ENCODE results near the gene RNU4-1. TPM values are rescaled to one million over a fixed set of nuclear protein-coding genes. Genes with fewer than 3 reads are reported as not detected.
A peak's percentile ranks its signal among the peaks of the same experiment; 100 is the strongest.
"Not testable (repeated sequence)": the region's sequence is repeated elsewhere in the genome, so short reads cannot be mapped to it uniquely, and the experiment has no call there.

Gene RNU4-1
- total RNA-seq, 2 donors from 2014 or later: under 0.01 TPM

- ATAC-seq (no peak), DNase-seq (peak in 1 of 4 donors; percentile 63)
- H3K4me1 ChIP-seq: peaks cover 48% of the 10 kb centered on the region
- no peaks in the 10 kb centered on the region for H3K27me3 ChIP-seq
- no peak overlapping the region for H3K4me3 ChIP-seq
- intact Hi-C loops (cut with DNase I): no loop called here
- no peaks in the 10 kb centered on the region for H3K36me3 ChIP-seq (replicated peaks in 1 of 2; ENCODE audit: insufficient read depth in 1 of 2, low read depth in 2 of 2)
- 87 to 92% methylated on average over 11 to 12 of the region's 12 CpGs for WGBS, 2 donors
- TF ChIP-seq POLR2A (IDR thresholded peaks at IDR 0.05): no peak
- no peak for TF ChIP-seq CTCF (IDR thresholded peaks at IDR 0.05)
- H3K9me3 ChIP-seq: no peaks in the 10 kb centered on the region
- peak overlapping the region in 1 of 4 donors; percentile 10 for H3K27ac ChIP-seq
Observed at GRCh38 chr12:120252071-120252906, 40.7 kb downstream of the RNU4-1 start.

- H3K27ac ChIP-seq: peak overlapping the region in 1 of 4 donors; percentile 10
- 88 to 90% methylated on average over 12 of the region's 12 CpGs for WGBS, 2 donors
Observed at GRCh38 chr12:120251364-120252070, 41.5 kb downstream of the RNU4-1 start.

GRCh38 chr12:120249875-120250795 is 42.9 kb downstream of the RNU4-1 start:
- TF ChIP-seq POLR2A (IDR thresholded peaks at IDR 0.05): no peak
- TF ChIP-seq CTCF (IDR thresholded peaks at IDR 0.05): no peak
- Histone ChIP-seq H3K4me1 (peaks cover 37% of the 10 kb centered on the region), H3K9me3 (no peaks in the 10 kb centered on the region), H3K4me3 (no peak overlapping the region), H3K27me3 (no peaks in the 10 kb centered on the region), H3K36me3 (replicated peaks in 1 of 2; ENCODE audit: insufficient read depth in 1 of 2, low read depth in 2 of 2) (no peaks in the 10 kb centered on the region), H3K27ac (peak overlapping the region in 2 of 4 donors; percentile 46 to 57)
- 69 to 72% methylated on average over 7 to 8 of the region's 8 CpGs for WGBS, 2 donors
- intact Hi-C loops (cut with DNase I): no loop called here
- DNase-seq (peak in 1 of 4 donors; percentile 49), ATAC-seq (peak; percentile 40)

More at GRCh38 chr12:120251364-120252070, 41.5 kb downstream of the RNU4-1 start:
- H3K4me1 ChIP-seq: peaks cover 48% of the 10 kb centered on the region
- DNase-seq; intact Hi-C loops (cut with DNase I); H3K4me3 ChIP-seq; H3K9me3 ChIP-seq; H3K36me3 ChIP-seq (replicated peaks in 1 of 2; ENCODE audit: insufficient read depth in 1 of 2, low read depth in 2 of 2); H3K27me3 ChIP-seq; ATAC-seq: not testable (repeated sequence)

- Histone ChIP-seq H3K36me3 (replicated peaks in 1 of 2; ENCODE audit: insufficient read depth in 1 of 2, low read depth in 2 of 2) (no peaks in the 10 kb centered on the region), H3K27ac (peak overlapping the region in 2 of 4 donors; percentile 46 to 51), H3K4me1 (peaks cover 30% of the 10 kb centered on the region), H3K9me3 (no peaks in the 10 kb centered on the region), H3K4me3 (no peak overlapping the region), H3K27me3 (no peaks in the 10 kb centered on the region)
- peak; percentile 4 for ATAC-seq
- intact Hi-C loops (cut with DNase I): no loop called here
- DNase-seq: no peak
- no peak for TF ChIP-seq POLR2A (IDR thresholded peaks at IDR 0.05)
- TF ChIP-seq CTCF (IDR thresholded peaks at IDR 0.05): no peak
- 78 to 81% methylated on average over 4 of the region's 4 CpGs for WGBS, 2 donors
Observed at GRCh38 chr12:120249266-120249874, 43.7 kb downstream of the RNU4-1 start.

All from body of pancreas (tissue), 4 donors.